ENCODE data around the gene ARHGEF38. TPM values are rescaled to one million over a fixed set of nuclear protein-coding genes. Genes with fewer than 3 reads are reported as not detected.

Gene ARHGEF38
- polyA plus RNA-seq, 4 donors = 0.54 to 18.6 (median 2.8) TPM

- Histone ChIP-seq H3K27me3 (ENCODE audit: control insufficient read depth in 3 of 3, insufficient read depth in 3 of 3, low read length in 3 of 3) (no peaks in the 10 kb centered on the region), H3K4me3 (ENCODE audit: low read depth in 1 of 3, low read length in 3 of 3) (no peak overlapping the region), H3K9me3 (ENCODE audit: control insufficient read depth in 2 of 2, insufficient read depth in 1 of 2, low read depth in 1 of 2, low read length in 1 of 2) (no peaks in the 10 kb centered on the region), H3K36me3 (ENCODE audit: control insufficient read depth in 3 of 3, insufficient read depth in 2 of 3, low read depth in 1 of 3, low read length in 3 of 3) (peaks cover 0 to 7% (median 0%) of the 10 kb centered on the region in 3 donors), H3K27ac (ENCODE audit: low read depth in 1 of 3, low read length in 2 of 3) (no peak overlapping the region), H3K4me1 (ENCODE audit: control insufficient read depth in 3 of 3, insufficient read depth in 2 of 3, low read depth in 1 of 3, low read length in 2 of 3) (no peaks in the 10 kb centered on the region)
- DNase-seq (no peak), FAIRE-seq (no peak)
These were observed 104.8 kb downstream of the ARHGEF38 start for GRCh38 chr4:105657117-105657765.

DNA sequence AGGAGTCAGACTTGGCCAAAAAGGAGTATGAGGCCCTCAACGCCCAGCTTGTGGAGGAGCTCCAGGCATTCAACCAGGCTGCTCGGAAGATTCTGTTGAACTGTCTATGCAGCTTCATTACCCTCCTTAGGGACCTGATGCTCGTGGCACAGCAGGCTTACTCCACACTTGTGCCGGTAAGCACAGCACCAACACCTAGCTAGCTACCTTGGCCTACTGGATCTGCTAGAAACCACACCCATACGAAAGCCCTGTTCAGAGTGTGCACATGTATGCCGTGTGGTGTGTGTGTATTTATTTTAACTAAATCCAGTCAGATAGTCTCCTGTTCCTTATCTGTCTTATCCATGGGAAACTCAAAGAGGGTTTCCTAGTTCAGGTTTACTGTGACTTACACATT is 106.8 kb downstream of the ARHGEF38 start:
- no peaks in the 10 kb centered on the region for H3K27me3 ChIP-seq (ENCODE audit: control insufficient read depth in 3 of 3, insufficient read depth in 3 of 3, low read length in 3 of 3)
- H3K27ac ChIP-seq (ENCODE audit: low read depth in 1 of 3, low read length in 2 of 3) = no peak overlapping the region
- no peak overlapping the region for H3K4me3 ChIP-seq (ENCODE audit: low read depth in 1 of 3, low read length in 3 of 3)
- no peak for FAIRE-seq
- H3K36me3 ChIP-seq (ENCODE audit: control insufficient read depth in 3 of 3, insufficient read depth in 2 of 3, low read depth in 1 of 3, low read length in 3 of 3) = peaks cover 0 to 7% (median 0%) of the 10 kb centered on the region in 3 donors
- H3K4me1 ChIP-seq (ENCODE audit: control insufficient read depth in 3 of 3, insufficient read depth in 2 of 3, low read depth in 1 of 3, low read length in 2 of 3) = no peaks in the 10 kb centered on the region
- DNase-seq = no peak
- WGBS, 3 donors = 77 to 85% (median 82%) methylated on average over 6 of the region's 6 CpGs
- no peaks in the 10 kb centered on the region for H3K9me3 ChIP-seq (ENCODE audit: control insufficient read depth in 2 of 2, insufficient read depth in 1 of 2, low read depth in 1 of 2, low read length in 1 of 2)

- H3K4me3 ChIP-seq (ENCODE audit: low read depth in 1 of 3, low read length in 3 of 3) = no peak overlapping the region
- no peaks in the 10 kb centered on the region for H3K27me3 ChIP-seq (ENCODE audit: control insufficient read depth in 3 of 3, insufficient read depth in 3 of 3, low read length in 3 of 3)
- FAIRE-seq = no peak
- no peak overlapping the region for H3K27ac ChIP-seq (ENCODE audit: low read depth in 1 of 3, low read length in 2 of 3)
- WGBS, 3 donors = 86 to 98% (median 93%) methylated on average over 3 of the region's 3 CpGs
- H3K4me1 ChIP-seq (ENCODE audit: control insufficient read depth in 3 of 3, insufficient read depth in 2 of 3, low read depth in 1 of 3, low read length in 2 of 3) = no peaks in the 10 kb centered on the region
- H3K36me3 ChIP-seq (ENCODE audit: control insufficient read depth in 3 of 3, insufficient read depth in 2 of 3, low read depth in 1 of 3, low read length in 3 of 3) = peaks cover 0 to 5% (median 0%) of the 10 kb centered on the region in 3 donors
- no peak for DNase-seq
- H3K9me3 ChIP-seq (ENCODE audit: control insufficient read depth in 2 of 2, insufficient read depth in 1 of 2, low read depth in 1 of 2, low read length in 1 of 2) = no peaks in the 10 kb centered on the region
These were observed 108.6 kb downstream of the ARHGEF38 start for GRCh38 chr4:105661028-105661427.

DNA sequence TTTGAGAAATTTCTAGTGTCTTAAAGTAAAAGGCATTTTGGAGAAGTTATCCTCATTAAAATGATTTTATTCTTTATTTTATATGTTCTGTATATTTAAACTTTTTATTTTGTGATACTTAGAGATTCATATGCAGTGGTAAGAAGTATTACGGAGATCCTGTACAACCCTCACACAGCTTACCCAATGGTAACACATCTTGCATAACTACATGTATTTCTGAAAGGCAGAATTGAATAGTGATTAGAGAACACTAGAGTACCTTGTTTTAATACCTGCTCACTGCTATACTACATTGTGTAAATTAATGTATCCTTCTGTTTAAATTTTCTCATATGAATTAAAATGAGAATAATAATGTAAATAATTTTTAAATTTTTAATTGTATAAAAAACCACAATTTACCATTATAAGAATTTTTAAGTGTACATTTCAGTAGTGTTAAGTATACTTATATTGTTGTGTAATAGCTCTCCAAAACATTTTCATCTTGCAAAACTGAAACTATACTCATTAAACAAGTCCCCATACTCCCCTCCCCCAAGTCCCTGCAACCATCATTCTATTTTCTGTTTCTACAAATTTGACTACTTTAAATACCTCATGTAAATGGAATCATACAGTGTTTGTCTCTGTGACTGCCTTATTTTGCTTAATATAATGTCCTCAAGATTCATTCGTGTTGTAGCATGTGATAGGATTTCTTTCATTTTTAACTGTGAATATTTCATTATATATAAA is 110.7 kb downstream of the ARHGEF38 start:
- no peaks in the 10 kb centered on the region for H3K9me3 ChIP-seq (ENCODE audit: control insufficient read depth in 2 of 2, insufficient read depth in 1 of 2, low read depth in 1 of 2, low read length in 1 of 2)
- H3K27me3 ChIP-seq (ENCODE audit: control insufficient read depth in 3 of 3, insufficient read depth in 3 of 3, low read length in 3 of 3) = no peaks in the 10 kb centered on the region
- FAIRE-seq (peak; percentile 53), DNase-seq (no peak)
- no peak overlapping the region for H3K27ac ChIP-seq (ENCODE audit: low read depth in 1 of 3, low read length in 2 of 3)
- H3K4me3 ChIP-seq (ENCODE audit: low read depth in 1 of 3, low read length in 3 of 3) = no peak overlapping the region
- H3K36me3 ChIP-seq (ENCODE audit: control insufficient read depth in 3 of 3, insufficient read depth in 2 of 3, low read depth in 1 of 3, low read length in 3 of 3) = peaks cover 0 to 6% (median 0%) of the 10 kb centered on the region in 3 donors
- WGBS, 3 donors = 91 to 96% (median 93%) methylated on average over 2 of the region's 2 CpGs
- no peaks in the 10 kb centered on the region for H3K4me1 ChIP-seq (ENCODE audit: control insufficient read depth in 3 of 3, insufficient read depth in 2 of 3, low read depth in 1 of 3, low read length in 2 of 3)

GRCh38 chr4:105666693-105667092 is 114.3 kb downstream of the ARHGEF38 start:
- Histone ChIP-seq H3K4me1 (ENCODE audit: control insufficient read depth in 3 of 3, insufficient read depth in 2 of 3, low read depth in 1 of 3, low read length in 2 of 3) (no peaks in the 10 kb centered on the region), H3K36me3 (ENCODE audit: control insufficient read depth in 3 of 3, insufficient read depth in 2 of 3, low read depth in 1 of 3, low read length in 3 of 3) (peaks cover 0 to 5% (median 0%) of the 10 kb centered on the region in 3 donors), H3K9me3 (ENCODE audit: control insufficient read depth in 2 of 2, insufficient read depth in 1 of 2, low read depth in 1 of 2, low read length in 1 of 2) (no peaks in the 10 kb centered on the region), H3K27ac (ENCODE audit: low read depth in 1 of 3, low read length in 2 of 3) (no peak overlapping the region), H3K4me3 (ENCODE audit: low read depth in 1 of 3, low read length in 3 of 3) (no peak overlapping the region), H3K27me3 (ENCODE audit: control insufficient read depth in 3 of 3, insufficient read depth in 3 of 3, low read length in 3 of 3) (peaks cover 0 to 1% (median 0%) of the 10 kb centered on the region in 3 donors)
- DNase-seq (peak; percentile 15 to 18), FAIRE-seq (no peak)
- 57 to 66% (median 59%) methylated on average over 5 of the region's 5 CpGs for WGBS, 3 donors

DNA sequence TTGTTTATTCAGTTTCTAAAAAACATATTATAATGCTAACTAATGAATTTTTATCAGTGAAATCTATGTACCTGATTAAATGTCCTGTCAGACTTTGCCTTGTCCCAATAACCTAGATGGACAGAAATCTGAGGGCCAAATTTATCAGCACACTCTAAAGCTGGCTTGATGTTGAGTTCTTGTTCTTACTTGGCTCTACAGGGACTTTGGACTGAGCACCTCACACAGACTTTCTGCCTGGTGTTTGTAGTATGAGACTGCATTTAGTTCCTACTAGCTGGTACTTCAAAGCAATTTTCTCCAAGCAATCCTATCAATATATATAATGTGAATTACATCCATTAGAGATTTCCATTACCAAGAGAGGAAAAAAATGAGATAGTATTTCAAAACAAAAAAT is 118.3 kb downstream of the ARHGEF38 start:
- H3K36me3 ChIP-seq (ENCODE audit: control insufficient read depth in 3 of 3, insufficient read depth in 2 of 3, low read depth in 1 of 3, low read length in 3 of 3) = peaks cover 0 to 5% (median 2%) of the 10 kb centered on the region in 3 donors
- peaks cover 0 to 1% (median 0%) of the 10 kb centered on the region in 3 donors for H3K27me3 ChIP-seq (ENCODE audit: control insufficient read depth in 3 of 3, insufficient read depth in 3 of 3, low read length in 3 of 3)
- H3K4me3 ChIP-seq (ENCODE audit: low read depth in 1 of 3, low read length in 3 of 3) = no peak overlapping the region
- DNase-seq (peak; percentile 36 to 55), FAIRE-seq (peak; percentile 41)
- no peaks in the 10 kb centered on the region for H3K9me3 ChIP-seq (ENCODE audit: control insufficient read depth in 2 of 2, insufficient read depth in 1 of 2, low read depth in 1 of 2, low read length in 1 of 2)
- no peak overlapping the region for H3K27ac ChIP-seq (ENCODE audit: low read depth in 1 of 3, low read length in 2 of 3)
- H3K4me1 ChIP-seq (ENCODE audit: control insufficient read depth in 3 of 3, insufficient read depth in 2 of 3, low read depth in 1 of 3, low read length in 2 of 3) = no peaks in the 10 kb centered on the region

DNA sequence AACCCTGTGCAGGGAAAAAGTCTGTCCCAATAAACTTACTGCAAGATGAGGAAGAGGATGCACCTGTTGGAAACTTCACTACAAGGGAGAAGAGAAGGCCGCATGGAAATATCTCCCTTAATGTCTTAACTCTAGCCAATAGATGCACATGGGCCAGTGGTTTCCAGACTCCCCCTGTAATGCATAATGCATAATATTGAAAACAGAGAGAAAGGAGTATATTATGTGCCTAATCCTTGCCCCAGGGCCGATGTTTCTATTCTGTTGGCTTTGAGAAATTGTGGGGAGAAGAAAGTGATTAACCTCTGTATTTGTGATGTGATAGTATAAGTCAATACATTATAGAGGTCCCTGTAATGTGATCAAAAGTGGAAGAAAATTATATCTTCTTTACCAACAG is 118.9 kb downstream of the ARHGEF38 start:
- DNase-seq (no peak), FAIRE-seq (no peak)
- peaks cover 0 to 1% (median 0%) of the 10 kb centered on the region in 3 donors for H3K27me3 ChIP-seq (ENCODE audit: control insufficient read depth in 3 of 3, insufficient read depth in 3 of 3, low read length in 3 of 3)
- no peak overlapping the region for H3K27ac ChIP-seq (ENCODE audit: low read depth in 1 of 3, low read length in 2 of 3)
- no peaks in the 10 kb centered on the region for H3K4me1 ChIP-seq (ENCODE audit: control insufficient read depth in 3 of 3, insufficient read depth in 2 of 3, low read depth in 1 of 3, low read length in 2 of 3)
- H3K36me3 ChIP-seq (ENCODE audit: control insufficient read depth in 3 of 3, insufficient read depth in 2 of 3, low read depth in 1 of 3, low read length in 3 of 3) = peaks cover 0 to 5% (median 2%) of the 10 kb centered on the region in 3 donors
- no peaks in the 10 kb centered on the region for H3K9me3 ChIP-seq (ENCODE audit: control insufficient read depth in 2 of 2, insufficient read depth in 1 of 2, low read depth in 1 of 2, low read length in 1 of 2)
- no peak overlapping the region for H3K4me3 ChIP-seq (ENCODE audit: low read depth in 1 of 3, low read length in 3 of 3)
- 73 to 98% (median 80%) methylated on average over 2 of the region's 2 CpGs for WGBS, 3 donors

DNA sequence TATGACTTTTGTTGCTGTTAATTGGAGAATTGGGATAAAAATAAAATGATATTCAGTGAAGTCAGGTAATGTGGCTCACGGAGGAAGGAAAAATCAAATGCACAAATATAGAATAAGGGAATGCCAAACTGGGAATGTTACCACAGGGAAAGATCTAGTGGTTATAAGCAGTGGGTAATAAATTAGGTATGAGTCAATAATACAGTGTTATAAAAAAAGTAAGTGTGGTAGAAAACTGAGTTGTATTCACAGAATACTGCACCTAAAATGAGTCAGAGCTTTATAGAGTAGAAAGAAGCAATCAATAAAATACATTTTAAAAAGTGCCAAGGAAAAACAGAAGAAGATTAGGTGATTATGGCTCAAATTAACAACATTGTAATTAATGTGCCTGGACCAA is 121.6 kb downstream of the ARHGEF38 start:
- FAIRE-seq (no peak), DNase-seq (no peak)
- H3K9me3 ChIP-seq (ENCODE audit: control insufficient read depth in 2 of 2, insufficient read depth in 1 of 2, low read depth in 1 of 2, low read length in 1 of 2) = no peaks in the 10 kb centered on the region
- H3K27ac ChIP-seq (ENCODE audit: low read depth in 1 of 3, low read length in 2 of 3) = no peak overlapping the region
- 62 to 71% (median 69%) methylated on average over 1 of the region's 1 CpG for WGBS, 3 donors
- H3K36me3 ChIP-seq (ENCODE audit: control insufficient read depth in 3 of 3, insufficient read depth in 2 of 3, low read depth in 1 of 3, low read length in 3 of 3) = peaks cover 0 to 2% (median 0%) of the 10 kb centered on the region in 3 donors
- peaks cover 0 to 4% (median 0%) of the 10 kb centered on the region in 3 donors for H3K4me1 ChIP-seq (ENCODE audit: control insufficient read depth in 3 of 3, insufficient read depth in 2 of 3, low read depth in 1 of 3, low read length in 2 of 3)
- peaks cover 0 to 1% (median 0%) of the 10 kb centered on the region in 3 donors for H3K27me3 ChIP-seq (ENCODE audit: control insufficient read depth in 3 of 3, insufficient read depth in 3 of 3, low read length in 3 of 3)
- no peak overlapping the region for H3K4me3 ChIP-seq (ENCODE audit: low read depth in 1 of 3, low read length in 3 of 3)

All from small intestine (tissue), 7 donors.